HG02763 (cell line): ENCODE results near the gene MLNR.

ENCODE experiments used
- ATAC-seq: cut with Tn5 transposase; IDR thresholded peaks from one replicate; pipeline ENCODE4 v1.9.1; 2021; ENCODE audit warnings: mild to moderate bottlenecking, moderate library complexity; ENCODE audit not compliant: unreplicated experiment

The MLNR gene

DNA sequence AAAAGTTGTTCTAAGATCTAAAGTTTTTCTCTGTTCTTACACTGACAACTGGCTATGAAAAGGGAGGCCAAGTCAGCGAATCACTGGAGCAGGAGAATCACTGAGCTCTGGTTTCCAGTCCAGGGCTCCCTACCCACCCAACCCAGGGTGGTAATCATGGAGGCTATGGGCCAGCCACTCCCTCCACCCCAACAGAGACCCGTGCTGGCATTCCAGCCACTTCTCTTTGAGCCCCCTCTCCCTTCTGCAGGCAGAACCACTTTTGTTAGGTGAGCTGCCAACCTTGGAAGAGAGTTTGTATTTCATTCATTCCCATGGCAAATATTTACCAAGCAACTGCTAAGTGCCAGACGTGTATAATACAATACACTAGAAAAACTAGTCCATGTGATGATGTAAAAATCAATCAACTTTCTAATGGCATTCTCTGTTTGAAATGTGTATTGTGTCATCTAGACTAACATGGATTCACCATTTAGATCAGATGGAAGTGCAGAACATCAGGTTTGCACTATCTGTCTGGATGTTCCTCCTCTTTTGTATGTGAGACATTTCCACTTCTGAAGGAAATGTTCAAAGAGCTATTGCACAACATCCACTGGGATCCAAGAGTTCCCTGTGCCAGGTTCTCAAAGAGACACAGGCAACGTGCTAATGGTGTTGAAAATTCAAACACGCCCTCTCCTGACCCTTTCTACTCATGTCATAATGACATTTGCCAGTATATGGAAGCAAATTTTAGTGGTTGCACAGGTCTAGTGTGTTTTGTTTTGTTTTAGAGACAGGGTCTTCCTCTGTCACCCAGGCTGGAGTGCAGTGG lies 5.3 kb downstream of the MLNR start:
- no peak for ATAC-seq

DNA sequence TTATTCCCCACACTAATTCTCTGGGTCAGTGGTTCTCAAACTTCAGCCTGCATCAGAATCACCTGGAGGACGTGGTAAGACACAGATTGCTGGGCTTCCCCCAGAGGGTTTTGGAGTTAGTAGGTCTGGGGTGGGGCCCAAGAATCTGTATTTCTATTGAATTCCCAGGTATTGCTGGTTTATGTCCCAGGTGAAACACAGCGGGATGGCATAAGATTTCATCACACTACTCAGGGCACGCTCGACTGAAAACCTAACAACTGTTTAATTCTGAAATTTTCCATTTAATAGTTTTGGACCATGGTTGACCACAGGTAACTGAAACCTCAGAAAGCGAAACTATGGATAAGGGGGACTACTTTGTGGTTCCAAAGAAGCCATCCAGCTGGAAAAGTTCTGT lies 6.5 kb downstream of the MLNR start:
- no peak for ATAC-seq

DNA sequence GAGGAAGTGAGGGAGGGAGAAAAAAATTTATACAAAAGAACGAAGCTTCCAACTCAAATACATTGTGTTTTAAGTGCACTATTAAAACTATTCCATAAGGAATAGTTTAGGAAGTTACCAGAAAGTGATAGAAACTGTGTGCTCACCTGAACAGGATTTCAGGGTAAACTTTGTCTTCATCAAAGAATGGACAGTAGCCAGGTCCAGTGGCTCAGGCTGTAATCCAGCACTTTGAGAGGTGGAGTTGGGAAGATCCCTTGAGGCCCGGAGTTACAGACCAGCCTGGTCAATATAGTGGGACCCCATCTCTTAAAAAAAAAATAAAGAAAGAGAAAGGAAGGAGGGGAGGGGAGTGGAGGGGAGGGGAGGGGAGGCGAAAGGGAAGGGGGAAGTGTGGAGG lies 14.6 kb downstream of the MLNR start:
- ATAC-seq, result no peak

DNA sequence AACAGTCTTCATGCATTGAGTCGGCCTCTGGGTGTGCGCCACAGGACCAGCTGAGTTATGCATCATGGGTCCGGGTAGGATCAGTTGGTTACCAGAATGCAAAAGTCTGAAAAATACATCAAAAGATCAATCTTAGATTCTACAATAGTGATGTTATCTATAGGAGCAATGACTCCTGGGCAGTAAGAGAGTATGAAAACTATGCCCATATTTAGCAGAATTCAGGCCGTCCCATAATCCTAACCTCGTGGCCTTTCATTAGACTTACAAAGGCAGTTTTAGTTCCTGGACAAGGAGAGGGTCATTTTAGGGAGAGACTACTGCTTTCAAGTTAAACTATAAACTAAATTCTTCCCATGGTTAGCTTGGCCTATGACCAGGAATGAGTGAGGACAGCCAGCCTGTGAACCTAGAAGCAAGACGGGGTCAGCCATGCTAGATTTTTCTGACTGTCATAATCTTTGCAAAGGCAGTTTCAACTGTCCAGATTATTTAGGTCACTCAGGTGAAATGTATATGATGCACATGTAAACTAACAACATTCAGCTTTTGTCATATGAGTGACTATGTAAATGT lies 15.8 kb downstream of the MLNR start:
- no peak for ATAC-seq

DNA sequence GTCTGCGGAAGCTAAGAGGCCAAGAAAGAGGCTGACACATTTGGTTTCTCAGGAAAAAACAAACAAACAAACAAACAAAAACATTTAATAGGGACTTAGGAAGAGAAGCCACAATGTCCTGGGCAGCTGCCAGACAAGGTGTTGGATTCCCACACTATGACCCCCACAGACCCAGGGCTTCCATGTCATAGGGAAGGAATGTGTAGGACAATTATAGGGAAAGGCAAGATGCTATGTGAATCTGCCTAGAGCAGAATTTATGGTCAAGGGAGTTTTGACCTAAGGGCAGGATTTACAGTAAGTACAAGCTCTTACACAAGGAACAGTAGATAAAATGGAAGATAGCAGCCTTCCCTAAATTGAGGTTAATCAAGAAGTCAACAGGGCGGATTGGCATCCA lies 18.5 kb downstream of the MLNR start:
- ATAC-seq, result no peak

DNA sequence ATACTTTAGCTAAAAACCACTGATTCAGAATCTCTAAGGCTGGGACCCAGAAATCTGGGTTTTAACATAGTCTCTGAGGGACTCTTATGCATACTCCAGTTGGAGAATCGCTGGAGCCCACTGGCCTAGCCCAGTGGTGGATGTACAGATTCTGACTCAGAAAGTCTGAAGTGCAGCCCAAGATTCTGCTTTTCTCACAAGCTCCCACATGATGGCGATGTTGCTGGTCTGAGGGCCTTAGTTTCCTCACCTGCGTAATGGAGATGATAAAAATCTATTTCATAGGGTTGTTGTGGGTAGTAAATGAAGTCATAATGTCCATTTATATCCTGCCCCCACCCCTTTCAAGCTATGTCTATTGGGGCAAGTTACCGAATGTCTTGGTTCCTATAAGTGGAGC lies 19.9 kb downstream of the MLNR start:
- ATAC-seq, result no peak

DNA sequence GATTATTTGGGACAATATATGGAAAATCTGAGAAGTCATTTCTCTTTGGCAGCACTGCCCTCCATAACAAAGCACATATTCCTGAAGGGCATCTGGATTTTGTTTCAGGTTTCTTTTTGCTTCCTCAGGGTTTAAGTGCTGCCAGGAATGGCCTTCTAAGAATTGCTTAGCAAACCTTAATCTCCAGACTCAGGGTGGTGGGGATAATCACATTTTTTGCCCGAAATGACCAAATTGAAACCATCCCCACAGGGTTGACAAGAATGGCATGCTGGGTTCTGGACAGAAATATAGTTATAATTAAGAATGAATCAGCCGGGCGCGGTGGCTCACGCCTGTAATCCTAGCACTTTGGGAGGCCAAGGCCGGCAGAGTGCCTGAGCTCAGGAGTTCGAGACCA lies 21.2 kb downstream of the MLNR start:
- ATAC-seq, result no peak

DNA sequence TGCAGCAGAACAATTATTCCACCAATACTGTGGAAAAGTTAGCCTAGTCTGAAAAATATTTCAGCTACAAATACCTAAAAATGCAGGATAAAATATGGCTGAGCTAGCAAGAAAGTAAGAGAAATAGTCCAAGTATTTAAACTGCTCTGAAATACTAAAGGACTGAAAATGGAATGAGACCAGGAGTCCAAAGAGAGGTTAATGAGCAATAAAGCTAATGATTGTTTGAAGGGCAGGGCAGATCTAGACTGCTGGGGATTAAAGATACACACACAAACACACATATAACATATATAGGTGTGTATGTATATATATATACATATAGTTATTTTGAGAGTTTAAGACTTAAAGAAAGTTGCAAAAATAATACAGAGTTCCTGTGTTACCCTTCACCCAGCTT lies 25.0 kb downstream of the MLNR start:
- no peak for ATAC-seq

DNA sequence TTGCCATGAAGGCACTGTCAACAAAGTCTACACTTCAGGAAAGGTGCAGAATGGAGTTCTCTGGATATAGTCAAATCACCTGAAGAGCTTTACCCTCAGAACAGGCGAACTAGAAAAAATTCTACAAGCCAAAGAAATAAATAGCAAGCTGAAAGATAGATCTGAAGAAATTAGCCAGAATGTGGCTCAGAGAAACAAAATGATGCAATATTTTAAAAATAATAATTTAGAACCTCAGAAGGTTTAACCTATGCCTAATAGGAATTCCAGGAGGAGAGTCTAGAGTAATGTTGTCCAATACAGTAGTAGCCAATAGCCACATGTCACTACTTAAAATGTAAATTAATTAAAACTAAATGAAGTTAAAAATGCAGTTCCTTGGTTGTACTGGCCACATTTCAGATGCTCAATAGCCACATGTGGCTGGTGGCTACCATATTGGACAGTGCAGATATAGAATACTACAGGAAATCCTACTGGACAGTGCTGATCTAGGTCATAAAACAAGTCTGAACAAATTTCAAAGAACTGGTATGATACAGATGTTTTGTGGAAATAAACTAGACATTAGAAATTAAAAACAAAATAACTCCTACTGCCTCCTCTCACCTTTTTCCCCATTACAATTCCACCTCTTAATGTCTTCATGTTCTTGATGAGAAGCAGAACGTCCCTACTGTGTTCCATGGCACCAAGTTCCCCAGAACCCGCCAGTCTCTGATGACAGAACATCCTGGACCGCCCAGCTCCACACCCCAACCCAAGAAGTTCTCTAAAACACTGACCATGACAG lies 26.9 kb downstream of the MLNR start:
- ATAC-seq, result peak; percentile 20

DNA sequence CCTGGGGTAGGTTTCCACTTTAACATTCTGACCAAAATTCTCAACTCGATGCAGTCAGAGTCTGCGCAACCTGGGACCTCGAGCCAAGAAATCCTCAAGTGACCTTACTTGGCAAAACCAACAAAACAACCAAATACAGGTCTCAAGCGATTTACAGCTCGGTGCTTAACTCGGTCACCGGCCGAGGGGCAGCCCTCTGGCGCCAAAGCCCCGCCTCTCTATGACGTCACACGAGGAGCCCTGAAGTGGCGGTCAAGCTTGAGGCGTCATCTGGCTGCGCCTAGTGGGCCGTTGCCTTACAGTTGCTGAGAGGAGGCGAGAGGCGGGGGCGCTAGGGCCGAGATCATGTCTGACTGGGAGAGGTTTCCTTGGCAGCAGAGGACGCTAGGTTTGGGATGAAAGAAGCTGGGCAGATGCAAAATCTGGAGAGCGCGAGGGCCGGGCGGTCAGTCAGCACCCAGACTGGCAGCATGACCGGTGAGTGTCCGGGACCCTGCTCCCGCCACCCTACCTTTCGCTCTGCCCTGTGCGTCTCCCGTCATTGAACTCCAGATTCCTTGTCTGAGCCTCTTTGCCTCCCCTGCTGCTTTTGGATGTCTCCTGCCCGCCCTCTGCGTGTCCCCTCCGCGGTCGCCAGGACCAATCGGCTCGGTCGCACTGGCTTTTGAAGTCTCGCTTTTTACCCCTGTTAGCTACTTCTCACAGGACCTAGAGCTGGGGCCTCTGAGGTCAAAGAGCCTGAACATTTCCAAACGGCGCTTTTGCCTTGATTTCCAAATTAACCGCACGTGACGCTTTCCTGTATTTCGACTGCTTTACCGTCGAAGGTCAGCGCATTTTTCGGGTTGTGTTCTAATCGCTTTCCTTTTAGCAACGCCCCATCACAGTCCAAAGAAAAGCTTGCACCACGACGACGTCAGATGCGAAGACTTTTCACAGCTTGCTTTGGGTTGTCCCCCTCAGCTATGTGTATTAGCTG lies 27.8 kb downstream of the MLNR start, which contains the start of gene CDADC1:
Gene CDADC1, plus strand, starts transcription at position 283 of the 979 bp plus-strand sequence. Its CDS starts 113 bp downstream, at position 396.
- ATAC-seq, result peak; percentile 97

DNA sequence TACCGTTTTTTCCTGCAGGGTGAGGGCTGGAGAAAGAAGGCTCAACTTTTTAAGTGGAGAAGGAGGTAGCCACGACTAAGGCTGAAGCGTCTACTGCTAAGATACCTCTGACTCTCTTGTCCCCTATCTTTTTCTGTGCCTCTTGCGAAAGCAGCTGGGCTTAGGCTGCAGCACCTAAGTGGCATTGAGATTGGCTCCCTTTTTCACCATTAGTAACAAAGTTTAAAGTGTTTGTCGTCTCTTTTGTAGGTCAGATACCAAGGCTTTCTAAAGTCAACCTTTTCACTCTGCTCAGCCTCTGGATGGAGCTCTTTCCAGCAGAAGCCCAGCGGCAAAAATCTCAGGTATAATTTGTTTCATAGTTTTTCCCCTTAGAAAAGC lies 28.5 kb downstream of the MLNR start:
- ATAC-seq, result no peak

DNA sequence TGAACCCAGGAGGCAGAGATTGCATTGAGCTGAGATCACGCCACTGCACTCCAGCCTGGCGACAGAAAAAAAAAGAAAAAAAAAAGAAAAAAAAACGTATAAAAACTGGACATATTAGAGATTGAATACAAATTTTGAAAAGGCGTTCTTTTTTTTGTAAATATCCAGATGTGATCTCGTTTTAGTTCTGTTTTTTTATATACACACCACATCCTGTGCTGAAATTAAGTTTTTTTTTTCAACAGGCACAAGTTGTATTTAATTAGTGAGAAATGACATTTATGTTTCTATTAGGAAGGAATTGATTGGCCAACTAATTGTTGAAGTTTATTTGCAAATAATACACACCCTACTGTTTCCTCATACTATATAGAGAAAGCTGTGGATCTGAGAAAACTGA lies 31.2 kb downstream of the MLNR start:
- no peak for ATAC-seq

DNA sequence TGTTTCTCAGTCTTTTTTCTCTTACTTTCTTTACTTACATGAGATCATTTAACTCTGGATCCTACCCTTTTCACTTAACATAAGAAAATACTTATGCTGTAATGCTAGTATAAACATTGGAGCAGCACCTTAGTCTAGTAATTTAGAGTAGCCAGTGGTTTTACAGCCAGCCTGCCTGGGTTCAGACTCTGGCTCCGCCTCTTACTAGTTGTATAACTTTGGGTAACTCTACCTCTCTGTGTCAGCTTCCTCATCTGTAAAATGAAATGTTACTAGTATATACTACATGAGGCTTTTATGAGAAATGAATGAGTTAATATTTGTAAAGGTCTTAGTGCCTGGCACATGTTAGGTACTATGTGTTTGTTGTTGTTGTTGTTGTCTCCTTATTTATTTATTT lies 33.2 kb downstream of the MLNR start:
- ATAC-seq, result no peak

DNA sequence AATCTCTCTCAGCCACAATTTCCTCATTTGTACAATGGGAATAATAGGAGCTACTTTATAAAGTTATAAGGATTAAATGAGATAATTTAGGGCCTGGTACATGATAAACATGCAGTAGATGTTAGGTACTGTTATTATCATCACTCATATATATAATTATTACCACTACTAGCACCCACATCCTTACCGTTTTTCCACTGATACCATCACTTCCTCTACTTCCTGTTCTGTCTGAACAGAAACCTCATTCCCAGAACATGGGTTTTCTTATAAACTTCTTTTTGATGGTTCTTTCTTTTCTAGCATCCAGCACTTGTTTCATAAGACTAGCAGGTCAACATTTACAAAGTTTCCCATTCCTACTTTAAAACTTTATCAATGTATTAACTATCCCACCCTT lies 33.9 kb downstream of the MLNR start:
- no peak for ATAC-seq

DNA sequence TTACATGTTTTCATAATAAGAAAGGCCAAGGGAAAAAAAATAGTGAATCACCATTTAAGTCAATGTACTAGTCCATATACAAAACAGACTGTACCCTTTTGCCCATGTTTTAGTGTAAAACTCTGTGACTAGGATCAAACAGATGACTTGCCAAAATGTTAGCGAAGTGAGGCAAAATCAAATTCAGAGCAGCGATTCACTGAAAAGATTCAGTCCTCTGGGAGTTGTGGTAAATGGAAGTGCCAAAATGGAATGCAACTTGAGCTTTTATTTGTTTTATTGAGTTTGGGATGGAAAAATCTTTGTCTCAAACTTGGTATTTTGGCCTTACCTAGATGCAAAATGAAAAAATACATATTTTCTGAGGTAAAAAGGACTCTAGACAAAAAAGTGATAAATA lies 36.7 kb downstream of the MLNR start:
- ATAC-seq, result no peak

DNA sequence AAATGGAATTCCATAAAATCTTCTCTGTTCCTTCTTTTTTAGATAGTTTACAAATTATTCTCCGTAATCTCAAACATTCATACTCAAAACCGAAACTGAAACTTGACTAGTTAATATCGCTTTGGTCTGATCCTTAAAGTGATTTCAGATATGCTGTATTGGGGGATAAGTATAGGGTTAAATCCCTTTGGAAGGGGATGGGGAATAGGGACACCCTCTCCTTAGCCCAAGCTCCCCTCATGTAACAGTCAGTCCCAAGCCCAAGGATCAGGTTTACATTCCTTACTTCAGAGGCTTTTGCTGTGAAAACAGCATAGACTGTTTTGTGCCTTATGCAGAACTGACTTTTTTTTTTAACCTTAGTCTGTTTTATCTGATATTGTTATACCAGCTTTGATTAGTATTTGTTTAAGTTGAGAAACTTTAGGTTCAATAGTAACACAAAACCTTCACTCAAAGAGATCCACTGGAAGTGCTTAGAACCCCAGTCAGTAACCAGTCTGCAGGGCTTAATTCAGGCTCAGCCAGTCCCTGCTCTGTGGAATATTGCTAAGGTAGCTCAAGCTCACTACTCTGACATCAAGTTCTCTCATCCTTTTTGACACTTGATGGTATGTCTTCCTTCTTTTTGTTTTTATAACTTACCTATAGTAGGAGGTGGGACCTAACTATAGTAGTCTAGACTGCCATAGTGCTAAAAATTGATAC lies 38.1 kb downstream of the MLNR start:
- ATAC-seq, result no peak

DNA sequence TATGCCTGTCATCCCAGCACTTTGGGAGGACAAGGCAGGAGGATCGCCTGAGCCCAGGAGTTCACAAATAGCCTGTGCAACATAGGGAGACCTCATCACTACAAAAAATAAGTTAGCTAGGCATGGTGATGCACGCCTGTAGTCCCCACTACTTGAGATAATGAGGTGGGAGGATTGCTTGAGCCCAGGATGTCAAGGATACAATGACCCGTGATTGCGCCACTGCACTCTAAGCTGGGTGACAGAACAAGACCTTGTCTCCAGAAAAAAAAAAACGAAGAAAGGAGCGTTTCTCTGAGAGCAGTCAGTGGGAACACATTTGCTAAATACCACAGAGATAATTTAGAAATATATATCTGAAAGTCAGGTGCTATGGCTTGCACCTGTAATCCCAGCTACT lies 39.4 kb downstream of the MLNR start:
- ATAC-seq, result no peak

DNA sequence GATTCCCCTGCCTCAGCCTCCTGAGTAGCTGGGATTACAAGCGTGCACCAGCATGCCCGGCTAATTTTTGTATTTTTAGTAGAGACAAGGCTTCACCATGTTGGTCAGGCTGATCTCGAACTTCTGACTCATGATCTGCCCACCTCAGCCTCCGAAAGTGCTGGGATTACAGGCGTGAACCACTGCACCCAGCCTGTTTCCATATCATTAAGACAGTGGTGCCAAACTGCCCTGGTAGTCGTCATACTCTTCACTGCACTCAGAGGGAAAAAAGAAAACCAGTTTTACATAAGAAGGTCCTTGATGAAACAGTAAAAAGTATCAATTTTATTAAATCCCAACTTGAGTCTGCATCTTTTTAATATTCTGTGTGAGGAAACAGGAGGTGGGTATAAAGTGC lies 42.5 kb downstream of the MLNR start:
- no peak for ATAC-seq

DNA sequence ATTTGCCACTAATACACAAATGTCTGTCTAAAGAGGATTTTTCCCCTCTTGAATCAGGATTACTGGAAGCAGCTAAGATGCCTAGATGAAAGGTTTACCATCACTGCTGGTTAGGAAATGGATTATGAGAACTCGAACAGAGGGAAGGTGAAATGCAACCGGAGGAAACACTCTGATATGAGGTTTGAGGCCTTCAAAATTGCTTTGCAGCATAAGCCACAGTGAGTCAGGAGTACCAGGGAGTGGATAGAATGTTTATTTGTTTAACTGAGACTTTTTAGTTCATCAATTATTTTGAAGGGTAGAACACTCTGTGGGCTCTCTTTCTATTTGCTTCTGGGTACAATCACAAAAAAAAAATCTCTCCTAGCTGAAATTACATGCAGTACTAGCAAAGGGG lies 45.7 kb downstream of the MLNR start:
- ATAC-seq, result no peak

DNA sequence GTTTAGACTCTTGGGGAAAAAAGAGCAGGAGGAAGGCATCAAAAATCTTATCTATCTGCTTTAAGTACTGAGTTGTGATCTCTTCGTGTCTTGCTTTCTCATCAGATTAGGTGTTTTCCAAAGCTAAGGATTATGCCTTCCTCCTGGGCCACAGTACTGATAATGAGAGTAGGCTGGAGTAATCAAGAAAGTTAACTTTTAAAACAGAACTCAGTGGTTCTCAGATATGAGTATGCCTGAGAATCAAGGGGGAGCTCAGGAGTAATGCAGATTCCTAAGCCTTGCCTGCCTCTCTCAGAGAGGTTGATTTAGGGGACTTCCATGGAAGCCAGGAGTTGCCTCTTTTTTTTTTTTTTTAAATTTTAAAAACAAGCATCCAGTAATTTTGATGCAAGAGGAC lies 51.1 kb downstream of the MLNR start:
- ATAC-seq, result no peak
